HEK293 (cell line): ENCODE results near the gene GAK.

ENCODE experiments used
- ATF2 ChIP-seq: fragments of 450-650 bp; formaldehyde crosslinking; IDR thresholded peaks from 2 replicates; pipeline ENCODE4 v1.5.1; 2016; ENCODE audit warnings: missing biosample characterization, missing genetic modification characterization, low read depth
- BCL11A ChIP-seq: fragments of 450-650 bp; formaldehyde crosslinking; IDR thresholded peaks from 2 replicates; pipeline ENCODE4 v1.5.1; 2016; ENCODE audit warnings: low read depth, missing biosample characterization, missing genetic modification characterization
- GLI4 ChIP-seq: fragments of 450-650 bp; formaldehyde crosslinking; IDR thresholded peaks from 2 replicates; pipeline ENCODE4 v1.5.1; 2016; ENCODE audit warnings: missing biosample characterization, missing genetic modification characterization
- TRIM28 ChIP-seq: IDR thresholded peaks from 2 replicates; pipeline ENCODE4 v1.6.1; 2011; ENCODE audit warnings: low read length, control low read depth, borderline replicate concordance
- ZNF350 ChIP-seq: fragments of 450-650 bp; formaldehyde crosslinking; IDR thresholded peaks from 2 replicates; pipeline ENCODE4 v1.5.0; 2017; ENCODE audit warnings: missing biosample characterization, mild to moderate bottlenecking, missing genetic modification characterization
- ZNF404 ChIP-seq: fragments of 450-650 bp; formaldehyde crosslinking; IDR thresholded peaks from 2 replicates; pipeline ENCODE4 v1.5.1; 2017; ENCODE audit warnings: missing biosample characterization, missing genetic modification characterization
- ZNF426 ChIP-seq: fragments of 450-650 bp; formaldehyde crosslinking; IDR thresholded peaks from 2 replicates; pipeline ENCODE4 v1.5.1; 2017; ENCODE audit warnings: missing biosample characterization, missing genetic modification characterization, mild to moderate bottlenecking, inconsistent platforms, moderate library complexity
- ZNF777 ChIP-seq: fragments of 450-650 bp; formaldehyde crosslinking; IDR thresholded peaks from 2 replicates; pipeline ENCODE4 v1.5.1; 2017; ENCODE audit warnings: missing biosample characterization, missing genetic modification characterization, borderline replicate concordance

Gene GAK

DNA sequence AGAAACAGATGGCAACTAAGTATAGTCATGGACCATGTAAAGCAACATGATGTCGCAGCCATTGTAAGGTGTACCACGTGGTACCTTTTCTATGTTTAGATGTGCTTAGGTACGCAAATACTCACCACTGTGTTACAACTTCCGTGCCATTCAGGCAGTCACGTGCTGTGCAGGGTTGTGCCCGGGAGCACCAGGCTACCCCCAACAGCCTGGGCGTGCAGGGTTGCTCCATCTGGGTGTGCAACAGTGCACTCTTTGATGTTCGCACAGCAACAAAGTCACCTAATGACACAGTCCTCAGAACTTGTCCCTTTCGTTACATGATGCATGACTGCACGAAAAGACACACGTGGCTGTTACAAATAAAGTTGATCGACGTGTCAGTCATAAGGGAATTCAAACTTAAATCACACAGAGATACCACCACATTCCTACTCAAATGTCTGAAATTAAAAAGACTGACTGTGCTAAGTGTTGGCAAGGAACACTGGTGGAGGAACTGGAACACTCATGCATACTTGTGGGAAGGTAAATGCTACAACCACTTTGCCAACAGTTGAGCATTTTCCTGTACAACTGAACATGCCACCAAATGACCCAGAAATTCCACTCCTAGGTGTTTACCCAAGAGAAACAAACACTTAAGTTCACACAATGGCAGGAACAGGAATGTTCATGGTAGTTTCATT is 130.5 kb downstream of the GAK start (continued):
- no peak for TF ChIP-seq ZNF404 (tag by site-specific recombination)
- TF ChIP-seq BCL11A (tag by site-specific recombination): no peak
- no peak for TF ChIP-seq GLI4
- TF ChIP-seq TRIM28: peak; percentile 41; the same call in 1 of the 2 replicates
- no peak for TF ChIP-seq ZNF350 (tag by site-specific recombination)
- TF ChIP-seq ZNF426 (tag by site-specific recombination): no peak
- TF ChIP-seq ZNF777: no peak
- TF ChIP-seq ATF2 (tag by site-specific recombination): no peak
